B cell (primary cell): ENCODE results near the gene RABL2B.

Experiments used
- CTCF ChIP-seq: fragments of 200-600 bp; IDR thresholded peaks from one replicate; pipeline ENCODE4 v1.8.0; 2022; ENCODE audit warnings: antibody characterized with exemption, mild to moderate bottlenecking
- EZH2 ChIP-seq: IDR thresholded peaks from 2 replicates; pipeline ENCODE4 v1.6.1; 2012; ENCODE audit warnings: borderline replicate concordance, low read depth, mild to moderate bottlenecking, moderate library complexity, low read length; ENCODE audit not compliant: insufficient read depth, poor library complexity, severe bottlenecking

GRCh38 chr22:50729391-50730012 is 53.9 kb downstream of the RABL2B start:
- TF ChIP-seq CTCF (no peak), EZH2 (no peak)
